ENCODE measurements around the gene GSDMA.
"Not testable (repeated sequence)": the region's sequence is repeated elsewhere in the genome, so short reads cannot be mapped to it uniquely, and the experiment has no call there.

The GSDMA gene

DNA sequence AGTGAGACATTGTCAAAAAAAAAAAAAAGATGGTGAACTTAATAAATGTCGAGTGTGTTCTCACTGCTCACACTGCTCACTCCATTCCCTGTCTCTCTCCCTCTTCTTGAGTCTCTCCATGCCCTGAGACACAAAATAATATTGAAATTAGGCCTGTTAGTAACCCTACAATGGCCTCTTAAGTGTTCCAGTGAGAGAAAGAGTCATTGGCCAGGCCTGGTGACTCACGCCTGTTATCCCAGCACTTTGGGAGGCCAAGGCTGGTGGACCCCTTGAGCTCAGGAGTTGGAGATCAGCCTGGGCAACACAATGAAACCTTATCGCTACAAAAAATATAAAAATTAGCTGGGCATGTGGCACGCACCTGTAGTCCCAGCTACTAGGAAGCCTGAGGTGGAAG lies 36.3 kb downstream of the GSDMA start:
- no peak for DNase-seq

DNA sequence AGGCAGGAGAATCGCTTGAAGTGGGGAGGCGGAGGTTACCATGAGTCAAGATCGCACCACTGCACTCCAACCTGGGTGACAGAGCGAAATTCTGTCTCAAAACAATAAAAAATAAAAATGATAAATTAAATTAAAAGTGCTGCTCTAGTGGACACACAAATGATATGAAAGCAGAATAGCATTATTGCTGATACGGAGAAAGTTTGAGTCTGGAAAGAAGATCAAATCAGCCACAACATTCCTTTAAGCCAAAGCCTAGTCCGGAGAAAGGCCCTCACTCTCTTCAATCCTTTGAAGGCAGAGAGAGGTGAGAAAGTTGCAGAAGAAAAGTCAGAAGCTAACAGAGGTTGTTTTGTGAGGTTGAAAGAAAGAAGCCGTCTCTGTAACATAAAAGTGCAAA lies 37.4 kb downstream of the GSDMA start:
- no peak for DNase-seq

DNA sequence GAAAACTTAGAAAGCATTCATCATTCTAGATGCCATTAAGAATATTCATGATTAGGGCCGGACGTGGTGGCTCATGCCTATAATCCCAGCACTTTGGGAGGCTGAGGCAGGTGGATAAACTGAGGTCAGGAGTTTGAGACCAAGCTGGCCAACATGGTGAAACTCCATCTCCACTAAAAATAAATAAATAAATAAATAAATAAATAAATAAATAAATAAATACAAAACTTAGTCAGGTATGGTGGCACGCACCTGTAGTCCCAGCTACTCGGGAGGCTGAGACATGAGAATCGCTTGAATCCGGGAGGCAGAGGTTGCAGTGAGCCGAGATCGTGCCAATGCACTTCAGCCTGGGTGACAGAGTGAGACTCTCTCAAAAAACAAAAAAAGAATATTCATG lies 38.5 kb downstream of the GSDMA start:
- not testable (repeated sequence) for DNase-seq

DNA sequence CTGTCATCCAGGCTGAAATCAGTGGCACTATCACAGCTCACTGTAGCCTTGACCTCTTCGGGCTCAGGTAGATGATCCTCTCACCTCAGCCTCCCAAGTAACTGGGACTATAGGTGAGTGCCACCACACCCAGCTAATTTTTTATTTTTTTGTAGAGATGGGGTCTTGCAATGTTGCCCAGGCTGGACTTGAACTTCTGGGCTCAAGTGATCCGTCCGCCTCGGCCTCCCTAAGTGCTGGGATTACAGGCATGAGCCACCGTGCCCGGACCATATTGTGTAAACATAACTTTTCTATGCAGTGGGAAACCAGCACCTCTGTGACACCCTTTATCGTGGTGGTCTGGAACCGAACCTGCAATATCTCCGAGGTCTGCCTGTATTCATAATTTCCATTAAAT lies 41.3 kb downstream of the GSDMA start:
- no peak for DNase-seq

DNA sequence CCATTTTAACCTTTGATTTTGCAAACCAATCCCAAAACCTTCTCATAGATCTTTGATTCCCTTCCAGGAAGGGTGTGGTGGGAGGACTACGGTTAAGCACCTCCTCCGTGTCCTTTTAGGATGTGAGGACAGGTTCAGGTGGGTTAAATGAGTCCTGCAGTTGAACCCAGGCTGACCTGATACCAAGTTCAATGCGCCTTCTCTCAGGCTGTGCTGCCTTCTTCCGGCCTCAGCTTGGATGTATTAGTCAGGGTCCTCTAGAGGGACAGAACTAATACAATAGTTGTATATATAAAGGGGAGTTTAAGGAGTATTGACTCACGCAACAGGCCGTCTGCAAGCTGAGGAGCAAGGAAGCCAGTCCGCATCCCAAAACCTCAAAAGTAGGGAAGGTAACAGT lies 41.9 kb downstream of the GSDMA start:
- DNase-seq: no peak

DNA sequence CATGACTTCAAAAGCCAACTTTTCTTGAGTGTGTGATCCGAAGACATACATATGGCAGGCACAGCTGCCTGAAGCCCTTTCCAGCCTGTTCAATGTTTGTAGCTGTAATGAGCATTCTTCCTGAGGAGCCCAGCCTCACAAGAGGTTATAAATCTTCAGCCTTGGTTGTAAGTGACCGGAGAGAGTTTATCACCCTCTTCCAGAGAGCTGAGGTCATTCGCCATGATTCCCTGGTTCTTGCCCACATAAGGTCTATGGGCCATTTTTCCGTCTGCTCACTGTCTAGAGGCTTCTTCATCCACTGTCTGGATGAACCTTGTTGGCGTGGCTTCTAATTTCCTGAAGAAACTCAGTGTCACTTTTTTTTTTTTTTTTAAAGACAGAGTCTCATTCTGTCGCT lies 42.7 kb downstream of the GSDMA start:
- no peak for DNase-seq

DNA sequence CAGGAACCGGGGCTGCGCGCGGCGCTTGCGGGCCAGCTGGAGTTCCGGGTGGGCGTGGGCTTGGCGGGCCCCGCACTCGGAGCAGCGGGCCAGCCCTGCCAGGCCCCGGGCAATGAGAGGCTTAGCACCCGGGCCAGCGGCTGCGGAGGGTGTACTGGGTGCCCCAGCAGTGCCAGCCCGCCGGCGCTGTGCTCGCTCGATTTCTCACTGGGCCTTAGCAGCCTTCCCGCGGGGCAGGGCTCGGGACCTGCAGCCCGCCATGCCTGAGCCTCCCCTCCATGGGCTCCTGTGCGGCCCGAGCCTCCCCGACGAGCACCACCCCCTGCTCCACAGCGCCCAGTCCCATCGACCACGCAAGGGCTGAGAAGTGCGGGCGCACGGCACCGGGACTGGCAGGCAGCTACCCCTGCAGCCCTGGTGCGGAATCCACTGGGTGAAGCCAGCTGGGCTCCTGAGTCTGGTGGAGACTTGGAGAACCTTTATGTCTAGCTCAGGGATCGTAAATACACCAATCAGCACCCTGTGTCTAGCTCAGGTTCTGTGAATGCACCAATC lies 48.2 kb downstream of the GSDMA start:
- DNase-seq: not testable (repeated sequence)

DNA sequence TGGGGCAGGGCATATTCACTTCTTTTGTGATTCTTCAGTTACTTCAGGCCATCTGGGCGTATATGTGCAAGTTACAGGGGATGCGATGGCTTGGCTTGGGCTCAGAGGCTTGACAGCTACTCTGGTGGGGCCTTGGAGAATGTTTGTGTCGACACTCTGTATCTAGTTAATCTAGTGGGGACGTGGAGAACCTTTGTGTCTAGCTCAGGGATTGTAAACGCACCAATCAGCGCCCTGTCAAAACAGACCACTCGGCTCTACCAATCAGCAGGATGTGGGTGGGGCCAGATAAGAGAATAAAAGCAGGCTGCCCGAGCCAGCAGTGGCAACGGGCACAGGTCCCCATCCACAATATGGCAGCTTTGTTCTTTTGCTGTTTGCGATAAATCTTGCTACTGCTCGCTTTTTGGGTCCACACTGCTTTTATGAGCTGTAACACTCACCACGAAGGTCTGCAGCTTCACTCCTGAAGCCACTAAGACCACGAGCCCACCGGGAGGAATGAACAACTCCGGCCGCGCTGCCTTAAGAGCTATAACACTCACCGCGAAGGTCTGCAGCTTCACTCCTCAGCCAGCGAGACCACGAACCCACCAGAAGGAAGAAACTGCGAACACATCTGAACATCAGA lies 49.3 kb downstream of the GSDMA start:
- DNase-seq: not testable (repeated sequence)

DNA sequence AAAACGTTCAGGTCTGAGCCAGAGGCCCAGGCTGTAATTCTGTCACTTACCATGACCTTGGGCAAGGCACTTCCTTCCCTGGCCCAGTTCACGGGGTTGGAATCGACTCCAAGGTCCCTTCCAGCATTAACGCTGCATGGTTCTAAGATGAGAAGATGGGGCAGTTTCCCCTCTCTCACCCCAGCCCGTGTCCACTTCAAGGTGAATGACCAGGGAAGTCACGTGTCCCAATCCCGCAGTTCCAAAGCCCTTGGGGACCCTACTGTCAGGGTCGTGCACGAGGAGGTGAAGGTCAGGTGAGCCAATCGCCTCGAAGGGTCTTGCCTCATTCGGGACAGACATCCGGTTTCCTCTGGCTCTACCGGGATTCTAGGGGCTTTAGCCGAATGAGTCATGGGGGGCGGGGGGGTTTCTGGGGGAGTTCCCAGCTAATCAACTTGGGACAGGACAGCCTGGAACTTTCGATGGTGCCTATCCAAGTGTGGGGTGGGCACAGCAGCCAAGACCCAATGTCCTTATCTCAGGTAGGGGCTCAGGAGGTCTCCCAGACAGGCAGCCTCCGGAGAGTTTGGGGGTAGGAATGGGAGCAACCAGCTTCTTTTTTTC lies 51.7 kb downstream of the GSDMA start:
- DNase-seq: no peak

DNA sequence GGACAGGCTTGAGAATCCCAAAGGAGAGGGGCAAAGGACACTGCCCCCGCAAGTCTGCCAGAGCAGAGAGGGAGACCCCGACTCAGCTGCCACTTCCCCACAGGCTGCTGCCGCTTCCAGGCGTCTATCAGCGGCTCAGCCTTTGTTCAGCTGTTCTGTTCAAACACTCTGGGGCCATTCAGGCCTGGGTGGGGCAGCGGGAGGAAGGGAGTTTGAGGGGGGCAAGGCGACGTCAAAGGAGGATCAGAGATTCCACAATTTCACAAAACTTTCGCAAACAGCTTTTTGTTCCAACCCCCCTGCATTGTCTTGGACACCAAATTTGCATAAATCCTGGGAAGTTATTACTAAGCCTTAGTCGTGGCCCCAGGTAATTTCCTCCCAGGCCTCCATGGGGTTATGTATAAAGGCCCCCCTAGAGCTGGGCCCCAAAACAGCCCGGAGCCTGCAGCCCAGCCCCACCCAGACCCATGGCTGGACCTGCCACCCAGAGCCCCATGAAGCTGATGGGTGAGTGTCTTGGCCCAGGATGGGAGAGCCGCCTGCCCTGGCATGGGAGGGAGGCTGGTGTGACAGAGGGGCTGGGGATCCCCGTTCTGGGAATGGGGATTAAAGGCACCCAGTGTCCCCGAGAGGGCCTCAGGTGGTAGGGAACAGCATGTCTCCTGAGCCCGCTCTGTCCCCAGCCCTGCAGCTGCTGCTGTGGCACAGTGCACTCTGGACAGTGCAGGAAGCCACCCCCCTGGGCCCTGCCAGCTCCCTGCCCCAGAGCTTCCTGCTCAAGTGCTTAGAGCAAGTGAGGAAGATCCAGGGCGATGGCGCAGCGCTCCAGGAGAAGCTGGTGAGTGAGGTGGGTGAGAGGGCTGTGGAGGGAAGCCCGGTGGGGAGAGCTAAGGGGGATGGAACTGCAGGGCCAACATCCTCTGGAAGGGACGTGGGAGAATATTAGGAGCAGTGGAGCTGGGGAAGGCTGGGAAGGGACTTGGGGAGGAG lies 52.5 kb downstream of the GSDMA start, which contains the start of gene CSF3:
TSS of gene CSF3 (plus strand) at position 436 of the 993 bp plus-strand sequence. CDS start at position 471, 35 bp downstream.
- no peak for DNase-seq

DNA sequence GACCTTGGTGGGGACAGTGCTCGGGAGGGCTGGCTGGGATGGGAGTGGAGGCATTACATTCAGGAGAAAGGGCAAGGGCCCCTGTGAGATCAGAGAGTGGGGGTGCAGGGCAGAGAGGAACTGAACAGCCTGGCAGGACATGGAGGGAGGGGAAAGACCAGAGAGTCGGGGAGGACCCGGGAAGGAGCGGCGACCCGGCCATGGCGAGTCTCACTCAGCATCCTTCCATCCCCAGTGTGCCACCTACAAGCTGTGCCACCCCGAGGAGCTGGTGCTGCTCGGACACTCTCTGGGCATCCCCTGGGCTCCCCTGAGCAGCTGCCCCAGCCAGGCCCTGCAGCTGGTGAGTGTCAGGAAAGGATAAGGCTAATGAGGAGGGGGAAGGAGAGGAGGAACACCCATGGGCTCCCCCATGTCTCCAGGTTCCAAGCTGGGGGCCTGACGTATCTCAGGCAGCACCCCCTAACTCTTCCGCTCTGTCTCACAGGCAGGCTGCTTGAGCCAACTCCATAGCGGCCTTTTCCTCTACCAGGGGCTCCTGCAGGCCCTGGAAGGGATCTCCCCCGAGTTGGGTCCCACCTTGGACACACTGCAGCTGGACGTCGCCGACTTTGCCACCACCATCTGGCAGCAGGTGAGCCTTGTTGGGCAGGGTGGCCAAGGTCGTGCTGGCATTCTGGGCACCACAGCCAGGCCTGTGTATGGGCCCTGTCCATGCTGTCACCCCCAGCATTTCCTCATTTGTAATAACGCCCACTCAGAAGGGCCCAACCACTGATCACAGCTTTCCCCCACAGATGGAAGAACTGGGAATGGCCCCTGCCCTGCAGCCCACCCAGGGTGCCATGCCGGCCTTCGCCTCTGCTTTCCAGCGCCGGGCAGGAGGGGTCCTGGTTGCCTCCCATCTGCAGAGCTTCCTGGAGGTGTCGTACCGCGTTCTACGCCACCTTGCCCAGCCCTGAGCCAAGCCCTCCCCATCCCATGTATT lies 53.5 kb downstream of the GSDMA start:
- no peak for DNase-seq

DNA sequence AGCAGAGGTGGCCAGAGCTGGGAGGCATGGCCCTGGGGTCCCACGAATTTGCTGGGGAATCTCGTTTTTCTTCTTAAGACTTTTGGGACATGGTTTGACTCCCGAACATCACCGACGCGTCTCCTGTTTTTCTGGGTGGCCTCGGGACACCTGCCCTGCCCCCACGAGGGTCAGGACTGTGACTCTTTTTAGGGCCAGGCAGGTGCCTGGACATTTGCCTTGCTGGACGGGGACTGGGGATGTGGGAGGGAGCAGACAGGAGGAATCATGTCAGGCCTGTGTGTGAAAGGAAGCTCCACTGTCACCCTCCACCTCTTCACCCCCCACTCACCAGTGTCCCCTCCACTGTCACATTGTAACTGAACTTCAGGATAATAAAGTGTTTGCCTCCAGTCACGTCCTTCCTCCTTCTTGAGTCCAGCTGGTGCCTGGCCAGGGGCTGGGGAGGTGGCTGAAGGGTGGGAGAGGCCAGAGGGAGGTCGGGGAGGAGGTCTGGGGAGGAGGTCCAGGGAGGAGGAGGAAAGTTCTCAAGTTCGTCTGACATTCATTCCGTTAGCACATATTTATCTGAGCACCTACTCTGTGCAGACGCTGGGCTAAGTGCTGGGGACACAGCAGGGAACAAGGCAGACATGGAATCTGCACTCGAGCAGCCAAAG lies 54.7 kb downstream of the GSDMA start:
- no peak for DNase-seq

DNA sequence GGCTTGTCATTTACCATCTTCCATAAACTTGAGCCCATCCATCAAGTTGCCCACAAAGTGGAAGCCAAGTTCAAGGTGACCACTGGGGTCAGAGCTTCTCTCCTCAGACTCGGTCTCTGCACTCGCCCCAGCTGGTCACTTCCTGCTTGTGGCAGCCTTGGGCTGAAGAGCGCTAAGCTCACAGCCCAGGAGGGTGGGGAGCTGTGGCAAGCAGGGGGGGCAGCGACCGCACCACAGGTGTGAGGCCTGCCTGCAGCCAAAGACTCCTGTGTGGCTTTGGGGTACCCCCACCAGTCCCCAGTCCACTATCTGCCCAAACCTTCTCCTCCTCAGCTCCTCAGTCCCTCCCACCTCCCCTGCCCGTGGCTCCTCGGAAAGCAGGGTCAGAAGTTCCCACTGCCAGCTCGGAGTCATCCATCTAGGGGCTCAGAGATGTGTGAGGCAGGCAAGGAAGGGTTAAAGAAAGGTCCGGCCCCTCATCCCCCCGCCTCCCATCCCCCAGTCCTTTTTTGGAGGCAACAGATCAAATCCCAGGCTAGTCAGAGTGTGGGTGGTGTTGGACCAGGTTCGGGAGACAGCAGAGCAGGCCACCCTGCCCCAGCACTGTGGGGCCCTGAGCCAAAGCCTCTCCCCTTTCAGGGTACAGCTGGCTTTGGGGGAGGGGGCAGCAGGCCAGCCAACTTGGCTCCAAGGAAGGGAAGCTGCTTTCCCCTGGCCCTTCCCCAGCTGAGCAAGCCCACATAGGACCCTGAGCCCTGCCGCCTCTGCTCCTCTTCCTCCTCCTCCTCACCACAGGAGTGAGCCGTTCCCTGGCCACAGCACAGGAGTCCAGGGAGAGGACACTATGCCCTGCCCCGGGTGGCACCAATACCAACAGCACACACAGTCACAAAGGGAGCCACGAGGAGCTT lies 55.7 kb downstream of the GSDMA start:
- no peak for DNase-seq

DNA sequence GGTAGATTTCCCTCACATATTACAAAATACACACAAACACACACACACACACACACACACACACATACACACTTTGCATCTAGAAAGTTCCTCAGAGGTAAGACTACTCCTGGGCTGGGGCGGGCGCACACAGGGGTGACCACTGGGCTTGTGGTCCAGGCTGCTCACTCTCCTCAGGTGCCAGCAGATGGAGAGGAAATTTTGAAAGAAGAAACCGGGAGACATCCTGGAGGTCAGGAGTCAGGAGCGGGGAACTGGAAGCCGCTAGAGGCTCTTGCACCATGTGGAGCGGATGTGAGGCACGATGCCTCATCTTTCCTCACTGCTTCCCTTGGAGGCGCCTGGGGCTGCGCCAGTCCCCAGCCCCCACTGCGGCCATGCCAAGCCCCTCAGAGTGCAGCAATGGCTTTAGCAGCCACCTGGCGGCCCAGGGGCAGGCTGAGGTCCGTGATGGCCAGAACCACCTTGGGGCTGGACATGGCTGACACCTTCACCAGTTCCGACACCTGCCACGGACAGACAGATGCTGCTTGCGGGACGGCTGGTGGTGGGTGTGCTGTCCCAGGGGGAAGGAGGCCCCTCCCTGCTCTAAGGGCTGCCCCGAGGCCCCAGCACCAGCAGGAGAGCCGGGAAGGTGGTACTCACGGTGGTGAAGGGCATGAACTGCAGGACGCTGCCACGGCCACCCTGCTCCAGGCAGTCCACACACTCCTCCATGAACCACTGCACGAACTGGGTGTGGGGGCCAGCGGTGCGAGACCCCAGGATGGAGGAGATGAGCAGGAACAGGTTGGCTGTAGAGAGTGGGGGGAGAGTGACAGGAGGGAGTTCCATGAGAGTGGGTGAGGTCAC lies 56.6 kb downstream of the GSDMA start:
- no peak for DNase-seq

DNA sequence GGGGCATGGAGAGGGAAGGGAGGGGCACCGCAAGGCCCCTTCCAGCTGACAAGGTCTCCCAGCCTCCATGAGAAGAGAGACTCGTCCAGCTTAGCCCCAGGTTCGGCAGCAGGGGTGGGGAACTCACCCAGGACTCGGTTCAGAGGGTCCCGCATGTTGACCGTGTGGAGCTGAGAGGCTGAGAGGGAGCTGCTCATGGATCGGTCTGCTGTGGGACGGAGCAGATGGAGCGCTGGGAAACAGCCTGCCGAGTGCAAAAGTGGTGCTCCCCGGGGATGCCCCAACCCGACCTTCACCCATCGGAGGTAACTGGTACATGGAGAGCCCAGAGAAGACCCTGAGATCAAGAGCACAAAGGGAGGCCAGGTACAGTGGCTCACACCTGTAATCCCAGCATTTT lies 57.3 kb downstream of the GSDMA start:
- DNase-seq: no peak

DNA sequence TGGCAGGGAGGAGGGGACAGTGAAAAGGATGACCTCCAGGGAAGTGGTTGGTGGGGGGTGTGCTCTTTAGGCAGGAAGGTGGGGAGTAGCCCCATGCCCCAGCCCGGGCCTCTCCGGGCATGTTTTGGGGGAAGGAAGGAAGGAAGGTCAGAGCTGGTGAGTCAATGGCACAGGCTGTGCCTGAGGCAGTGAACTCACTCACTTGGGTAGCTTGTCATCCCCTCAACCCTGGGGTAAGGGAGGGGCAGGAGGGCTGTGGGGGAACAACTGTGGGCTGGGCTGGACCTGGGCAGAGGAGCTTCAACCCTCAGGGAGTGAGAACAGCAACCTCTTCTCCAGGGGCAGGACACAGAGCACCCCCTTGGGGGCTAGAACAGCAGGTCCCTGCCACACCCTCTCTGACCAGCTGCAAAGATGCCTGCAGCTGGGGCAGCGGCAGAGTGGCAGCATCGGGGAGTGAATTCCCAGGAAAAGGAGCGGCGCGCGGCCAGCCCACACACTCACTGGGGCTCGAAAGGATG lies 58.7 kb downstream of the GSDMA start:
- DNase-seq: peak; percentile 67 to 75

DNA sequence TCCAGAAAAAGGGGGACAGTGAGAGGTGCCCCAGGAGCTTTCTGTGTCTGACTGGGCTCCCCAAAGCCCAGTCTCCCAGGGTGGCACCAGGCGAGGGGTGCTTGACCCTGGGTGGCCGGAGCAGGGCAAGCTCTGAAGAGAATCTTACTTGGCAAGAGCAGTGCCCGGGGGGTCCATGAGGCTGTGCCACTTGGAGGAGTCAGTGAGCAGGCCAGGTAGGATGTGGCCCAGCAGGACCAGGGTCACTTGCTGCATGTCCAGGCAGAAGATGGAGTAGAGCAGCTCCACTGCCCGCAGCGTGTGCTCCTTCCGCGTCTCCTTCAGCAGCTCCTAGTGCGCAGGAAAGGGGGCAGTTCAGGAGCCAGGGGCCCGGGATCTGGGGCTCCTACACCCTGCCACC lies 59.7 kb downstream of the GSDMA start:
- no peak for DNase-seq

DNA sequence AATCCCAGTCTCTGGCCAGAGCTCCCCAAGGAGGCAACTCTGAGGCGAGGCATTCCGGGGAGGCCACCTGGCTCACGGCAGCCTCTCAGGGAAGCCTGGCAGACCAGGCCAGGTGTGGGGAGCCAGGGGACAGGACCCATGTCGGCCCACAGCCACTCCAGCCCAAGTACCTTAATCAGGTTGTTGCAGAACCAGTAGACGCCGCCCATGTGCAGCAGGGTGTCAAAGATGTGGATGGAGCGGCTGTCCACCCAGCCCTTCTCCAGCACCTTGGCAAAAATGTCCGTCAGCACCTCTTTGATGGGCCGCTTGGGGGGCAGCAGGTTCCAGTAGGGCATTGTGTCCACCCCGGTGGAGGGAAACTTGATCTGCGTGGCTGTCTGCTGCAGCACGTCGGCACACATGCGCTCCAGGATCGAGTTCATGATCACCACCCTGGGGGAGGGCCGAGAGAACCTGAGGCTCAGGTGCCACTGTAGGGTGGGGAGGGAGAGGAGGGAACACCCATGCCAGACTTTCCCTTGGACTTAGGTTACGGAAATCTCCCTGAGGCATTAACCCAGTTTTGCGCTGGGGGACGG lies 60.2 kb downstream of the GSDMA start:
- no peak for DNase-seq
